Panc1 (cell line): Measurements from ENCODE around the gene RELA. TPM values are rescaled to one million over a fixed set of nuclear protein-coding genes. Genes with fewer than 3 reads are reported as not detected.
A peak's percentile ranks its signal among the peaks of the same experiment; 100 is the strongest.

Source experiments
- ATAC-seq: fragments of 200-7000 bp; cut with Tn5 transposase; 2 replicates; pipeline ENCODE4 v1.9.1; 2020; ENCODE audit warnings: mild to moderate bottlenecking, moderate library complexity
- BruUV-seq: library from RNA; stranded (reverse); fragments of 400-500 nt; replicated peaks from 2 replicates; lab custom pipeline; 2021; lab: Mats Ljungman, UMichigan
- CTCF ChIA-PET: fragments of 300-600 bp; sonication (Branson Sonifier 250); formaldehyde crosslinking; loops from one replicate; lab custom pipeline; 2022; ENCODE audit warnings: antibody characterized with exemption; lab: Charles Lee
- POLR2A ChIA-PET: fragments of 300-600 bp; sonication (Branson Sonifier 250); formaldehyde crosslinking; loops from one replicate; lab custom pipeline; 2022; ENCODE audit warnings: antibody characterized with exemption; lab: Charles Lee
- DNase-seq: peaks from one replicate; pipeline ENCODE4 v3.0.0-alpha.2; 2010; ENCODE audit warnings: low read depth, low spot score
- H3K27ac ChIP-seq: 2 replicates; pipeline ENCODE4 v1.5.1; 2011; ENCODE audit warnings: mild to moderate bottlenecking, low read length, inconsistent platforms
- H3K27me3 ChIP-seq: fragments of 200-500 bp; sonication (Bioruptor generic); 2 replicates; pipeline ENCODE4 v1.6.0; 2014; ENCODE audit warnings: low read length, inconsistent platforms; ENCODE audit not compliant: control insufficient read depth, insufficient read depth
- H3K36me3 ChIP-seq: fragments of 200-500 bp; sonication (Bioruptor generic); 2 replicates; pipeline ENCODE4 v1.5.1; 2014; ENCODE audit warnings: inconsistent platforms, mild to moderate bottlenecking, low read length, moderate library complexity; ENCODE audit not compliant: control insufficient read depth, insufficient read depth
- H3K4me1 ChIP-seq: 2 replicates; pipeline ENCODE4 v1.5.1; 2011; ENCODE audit warnings: inconsistent platforms, mild to moderate bottlenecking, low read length, moderate library complexity; ENCODE audit not compliant: control insufficient read depth, insufficient read depth
- H3K4me3 ChIP-seq, 2 experiments: 2 replicates each; pipeline ENCODE4 v1.5.1; 2011 to 2012; ENCODE audit warnings: low read depth in 2 of 2, low read length in 2 of 2, mild to moderate bottlenecking in 2 of 2, inconsistent platforms in 1 of 2, moderate library complexity in 1 of 2
- H3K9me3 ChIP-seq: fragments of 200-500 bp; sonication (Bioruptor generic); 2 replicates; pipeline ENCODE4 v1.5.1; 2014; ENCODE audit warnings: low read depth, mild to moderate bottlenecking, inconsistent platforms, low read length, moderate library complexity; ENCODE audit not compliant: control insufficient read depth, insufficient read depth
- CTCF ChIP-seq: fragments of 450-650 bp; IDR thresholded peaks from 2 replicates; pipeline ENCODE4 v1.5.1; 2017; ENCODE audit warnings: mild to moderate bottlenecking
- POLR2AphosphoS5 ChIP-seq: IDR thresholded peaks from 2 replicates; pipeline ENCODE4 v1.6.1; 2012; ENCODE audit warnings: mild to moderate bottlenecking, low read depth, low read length, moderate library complexity
- REST ChIP-seq, 2 experiments: IDR thresholded peaks; 2 replicates each; pipeline ENCODE4 v1.6.1; 2011 to 2012; ENCODE audit warnings: low read depth in 2 of 2, control low read depth in 1 of 2, low read length in 1 of 2, mild to moderate bottlenecking in 1 of 2, moderate library complexity in 1 of 2; ENCODE audit not compliant: insufficient read depth in 1 of 2
- SIN3A ChIP-seq: IDR thresholded peaks from 2 replicates; pipeline ENCODE4 v1.6.1; 2012; ENCODE audit warnings: low read depth, mild to moderate bottlenecking, low read length, moderate library complexity, borderline replicate concordance; ENCODE audit not compliant: insufficient read depth
- TCF7L2 ChIP-seq: IDR thresholded peaks from 2 replicates; pipeline ENCODE4 v1.6.1; 2011; ENCODE audit warnings: mild to moderate bottlenecking, low read depth, low read length, inconsistent platforms
- in situ Hi-C: cut with HindIII; loops from 2 replicates; pipeline ENCODE4 v1.10.0; 2016; ENCODE audit warnings: low sequenced_read_pairs, low pct_unique_long_range_greater_than_20kb
- intact Hi-C: fragments of 100-400 bp; cut with micrococcal nuclease; formaldehyde crosslinking; loops from one replicate; pipeline ENCODE4 v1.10.0; 2022; ENCODE audit not compliant: unreplicated experiment
- total RNA-seq: library from RNA; stranded (reverse); gene quantifications from one replicate; pipeline ENCODE4 v1.2.1, GENCODE V29; 2021; ENCODE audit not compliant: unreplicated experiment

The RELA gene
- total RNA-seq, 1 experiment from 2014 or later: 141 TPM

GRCh38 chr11:65612691-65613090, 50.0 kb downstream of the RELA start:
- ATAC-seq: no peak
- H3K9me3 ChIP-seq: no peaks in the 10 kb centered on the region
- no peak for TF ChIP-seq CTCF
- TF ChIP-seq POLR2AphosphoS5: no peak
- TF ChIP-seq SIN3A: no peak
- TF ChIP-seq TCF7L2: no peak
- no peak for TF ChIP-seq REST (IDR thresholded peaks at IDR 0.05; ENCODE audit: insufficient read depth in 1 of 2, low read depth in 2 of 2, low read length in 1 of 2)
- DNase-seq: no peak
- no TSS peak for BruUV-seq
- ChIA-PET CTCF (no interaction called here), POLR2A (interaction anchor here (1.0 kb wide), 1 partner anchor 25 kb away, joined by 3 read pairs; the partner anchor contains the start of gene SIPA1)
- H3K4me3 ChIP-seq: peak overlapping the region; percentile 60 to 95
- H3K36me3 ChIP-seq: peaks cover 4% of the 10 kb centered on the region
- H3K4me1 ChIP-seq: peaks cover 44% of the 10 kb centered on the region
- in situ Hi-C loops: no loop called here
- intact Hi-C loops: no loop called here
- H3K27ac ChIP-seq: peak overlapping the region; percentile 92
- no peaks in the 10 kb centered on the region for H3K27me3 ChIP-seq

- H3K4me3 ChIP-seq: peak overlapping the region; percentile 60 to 95
Observed at GRCh38 chr11:65611758-65612603, 50.7 kb downstream of the RELA start.

More at GRCh38 chr11:65611758-65612603, 50.7 kb downstream of the RELA start:
- in situ Hi-C loops: no loop called here
- Histone ChIP-seq H3K27ac (peak overlapping the region; percentile 92), H3K27me3 (no peaks in the 10 kb centered on the region), H3K36me3 (no peaks in the 10 kb centered on the region; the same call in 1 of the 2 replicates), H3K4me1 (peaks cover 38% of the 10 kb centered on the region), H3K9me3 (no peaks in the 10 kb centered on the region)
- ATAC-seq: no peak
- no peak for TF ChIP-seq REST (IDR thresholded peaks at IDR 0.05; ENCODE audit: insufficient read depth in 1 of 2, low read depth in 2 of 2, low read length in 1 of 2)
- ChIA-PET CTCF (no interaction called here), POLR2A (interaction anchor here (0.6 kb wide), 1 partner anchor 106 kb away, joined by 5 read pairs; no protein-coding TSS in a partner anchor)
- no peak for DNase-seq
- BruUV-seq: no TSS peak
- intact Hi-C loops: no loop called here
